K562 (cell line): ENCODE results near the gene TREM1. TPM values are rescaled to one million over a fixed set of nuclear protein-coding genes. Genes with fewer than 3 reads are reported as not detected.

ENCODE experiments used
- ATAC-seq: fragments of 200-7000 bp; cut with Tn5 transposase; 3 replicates; pipeline ENCODE4 v1.9.1; 2020; ENCODE audit warnings: moderate library complexity
- BruUV-seq: library from RNA; stranded (reverse); fragments of 400-500 nt; replicated peaks from 2 replicates; lab custom pipeline; 2021; lab: Mats Ljungman, UMichigan
- CTCF ChIA-PET: fragments of 300-600 bp; formaldehyde crosslinking; extraction: SDS; loops from one replicate; lab custom pipeline; 2021; ENCODE audit warnings: low intra/inter-chr PET ratio; lab: Yijun Ruan, JAX
- POLR2A ChIA-PET: fragments of 300-600, 350-650 bp; sonication (Branson Sonifier 250); formaldehyde crosslinking; extraction: SDS; loops from one replicate; lab custom pipeline; 2021; ENCODE audit warnings: antibody characterized with exemption, inconsistent platforms; lab: Yijun Ruan, JAX
- DNase-seq, 4 experiments: peaks; one replicate each; pipeline versions ENCODE4 v3.0.0 to v3.0.0-alpha.2; 2011 to 2018; ENCODE audit warnings: low spot score in 3 of 4, mixed read lengths in 3 of 4; ENCODE audit errors: extremely low read depth in 1 of 4
- FAIRE-seq: peaks from 2 replicates; lab custom pipeline; 2011; peaks lifted over from hg19 to GRCh38; lab: Jason Lieb, UNC
- H2AFZ ChIP-seq: 2 replicates; pipeline ENCODE4 v1.6.0; 2011; ENCODE audit warnings: low read depth, low read length, control low read depth, inconsistent platforms
- H3K27ac ChIP-seq: fragments of 200-600 bp; 3 replicates; pipeline ENCODE4 v1.8.0; 2011; ENCODE audit warnings: low read depth, mild to moderate bottlenecking, control low read depth, inconsistent platforms, low read length, moderate library complexity, mixed read lengths; ENCODE audit errors: extremely low read depth
- H3K27me3 ChIP-seq, 2 experiments: fragments of 300-600 bp in 1 of 2; 2 replicates in 1 of 2; 3 replicates in 1 of 2; pipeline versions ENCODE4 v1.6.0 to v1.8.0; 2011; ENCODE audit warnings: inconsistent platforms in 2 of 2, low read length in 2 of 2, mild to moderate bottlenecking in 1 of 2, mixed read lengths in 1 of 2, moderate library complexity in 1 of 2; ENCODE audit not compliant: control insufficient read depth in 2 of 2, insufficient read depth in 2 of 2
- H3K36me3 ChIP-seq: fragments of 300-600 bp; 3 replicates; pipeline ENCODE4 v1.8.0; 2011; ENCODE audit warnings: mild to moderate bottlenecking, low read length, inconsistent platforms; ENCODE audit not compliant: control insufficient read depth, insufficient read depth
- H3K4me1 ChIP-seq, 2 experiments: fragments of 200-600 bp in 1 of 2; replicated peaks in 1 of 2; 2 replicates in 1 of 2; 3 replicates in 1 of 2; pipeline versions ENCODE4 v1.5.1 to v1.8.0; 2011; ENCODE audit warnings: inconsistent platforms in 2 of 2, low read length in 2 of 2, mild to moderate bottlenecking in 1 of 2, mixed read lengths in 1 of 2, moderate library complexity in 1 of 2; ENCODE audit not compliant: control insufficient read depth in 2 of 2, insufficient read depth in 2 of 2
- H3K4me2 ChIP-seq: 2 replicates; pipeline ENCODE4 v1.6.1; 2011; ENCODE audit warnings: low read length, control low read depth, inconsistent platforms, mixed read lengths; ENCODE audit not compliant: insufficient read depth
- H3K4me3 ChIP-seq: fragments of 200-600 bp; sonication (generic), shearing (Covaris generic); 2 replicates; pipeline ENCODE4 v1.5.1; 2016; ENCODE audit warnings: control low read depth, inconsistent platforms
- H3K79me2 ChIP-seq: fragments of 200-600 bp; 3 replicates; pipeline ENCODE4 v1.8.0; 2011; ENCODE audit warnings: low read length, inconsistent platforms; ENCODE audit not compliant: control insufficient read depth, insufficient read depth
- H3K9ac ChIP-seq, 2 experiments: 2 replicates each; pipeline versions ENCODE4 v1.6.0 to v1.6.1; 2011; ENCODE audit warnings: low read depth in 2 of 2, low read length in 2 of 2, control low read depth in 1 of 2, inconsistent platforms in 1 of 2, mild to moderate bottlenecking in 1 of 2, mixed read lengths in 1 of 2; ENCODE audit not compliant: insufficient read depth in 1 of 2
- H3K9me1 ChIP-seq: one replicate; pipeline ENCODE4 v1.6.0; 2011; ENCODE audit warnings: inconsistent platforms, mild to moderate bottlenecking, low read length, moderate library complexity; ENCODE audit not compliant: control insufficient read depth, insufficient read depth
- H3K9me3 ChIP-seq: replicated peaks from 2 replicates; pipeline ENCODE4 v1.5.1; 2011; ENCODE audit warnings: low read depth, low read length, inconsistent platforms; ENCODE audit not compliant: control insufficient read depth, insufficient read depth
- H4K20me1 ChIP-seq: replicated peaks from 2 replicates; pipeline ENCODE4 v1.6.1; 2011; ENCODE audit warnings: low read length, inconsistent platforms, mixed read lengths; ENCODE audit not compliant: control insufficient read depth, insufficient read depth
- HDAC3 ChIP-seq: fragments of 450-650 bp; IDR thresholded peaks from 2 replicates; pipeline ENCODE4 v1.6.1; 2018; ENCODE audit warnings: borderline replicate concordance, mild to moderate bottlenecking, moderate library complexity; ENCODE audit not compliant: partially characterized antibody
- MAFK ChIP-seq: IDR thresholded peaks from 2 replicates; pipeline ENCODE4 v1.6.1; 2011; ENCODE audit warnings: low read length, improper control_type of control experiment
- MYNN ChIP-seq, 2 experiments: sonication (generic); formaldehyde crosslinking in 1 of 2; IDR thresholded peaks; 2 replicates each; pipeline versions ENCODE4 v1.5.0 to v1.6.1; 2016 to 2020; ENCODE audit warnings: antibody characterized with exemption in 1 of 2, missing genetic modification reagents in 1 of 2
- NR1H2 ChIP-seq: sonication (generic); formaldehyde crosslinking; IDR thresholded peaks from 2 replicates; pipeline ENCODE4 v1.4.0; 2020; ENCODE audit warnings: mild to moderate bottlenecking, missing genetic modification reagents
- RBM15 ChIP-seq: fragments of 200-400 bp; formaldehyde crosslinking; IDR thresholded peaks from 2 replicates; pipeline ENCODE4 v1.6.1; 2018; ENCODE audit warnings: mild to moderate bottlenecking, low read length, moderate library complexity; ENCODE audit not compliant: insufficient read depth
- RFX1 ChIP-seq: fragments of 450-650 bp; IDR thresholded peaks from 2 replicates; pipeline ENCODE4 v1.6.1; 2016; ENCODE audit warnings: mild to moderate bottlenecking, moderate library complexity
- RFX7 ChIP-seq: fragments of 250-450 bp; sonication (Bioruptor Pico); IDR thresholded peaks from 2 replicates; pipeline ENCODE4 v1.5.1; 2021; ENCODE audit warnings: mild to moderate bottlenecking
- ZNF561 ChIP-seq: fragments of 450-650 bp; formaldehyde crosslinking; conservative IDR thresholded peaks from 2 replicates; pipeline ENCODE4 v1.4.0; 2020; ENCODE audit warnings: mild to moderate bottlenecking, moderate library complexity
- WGBS: fragments of 100-300 bp; shearing (Covaris generic); methylation state at CpG from one replicate; pipeline ENCODE4 v1.1.6; 2016; ENCODE audit warnings: low coverage, mixed read lengths; ENCODE audit not compliant: insufficient coverage; ENCODE audit errors: missing lambda C conversion rate; 5-methylcytosine and 5-hydroxymethylcytosine counted together
- in situ Hi-C: fragments of 300-500 bp; cut with MboI; formaldehyde crosslinking; loops from 4 replicates; pipeline ENCODE4 v1.15.0; 2018; ENCODE audit warnings: inconsistent platforms, mixed read lengths
- intact Hi-C: fragments of 100-400 bp; cut with micrococcal nuclease; formaldehyde crosslinking; loops from 2 replicates; pipeline ENCODE4 v1.14.2; 2022
- polyA plus RNA-seq, 8 experiments: library from polyadenylated mRNA; depleted of rRNA in 4 of 8; stranded (reverse) in 5 of 8; unstranded in 3 of 8; fragments of >200 nt; fragmentation: Nextera tagmentation in 2 of 8; fragmentation: Illumina TruSeq in 1 of 8; extraction: Ambion mirVana in 2 of 8; extraction: Trizol in 1 of 8; gene quantifications; 2 replicates each; pipeline versions ENCODE4 v1.2.1 to v1.2.3, GENCODE V29; 2011 to 2014; ENCODE audit warnings: inconsistent platforms in 1 of 8, missing spikeins in 1 of 8
- total RNA-seq, 7 experiments: library from RNA; depleted of rRNA in 6 of 7; stranded (reverse); fragments of >200 nt in 6 of 7; fragmentation: Illumina TruSeq in 2 of 7; extraction: Trizol in 2 of 7; gene quantifications; 2 replicates each; pipeline versions ENCODE4 v1.2.1 to v1.2.3, GENCODE V29; 2011 to 2021; ENCODE audit warnings: low replicate concordance in 1 of 7
- TF ChIP-seq, protein P1 (sequence below): fragments of 250-450 bp; sonication (Bioruptor Pico); IDR thresholded peaks from 2 replicates; pipeline ENCODE4 v1.5.0; 2021

The TREM1 gene
- total and polyA plus RNA-seq, 9 of the 15 experiments (the other 6 are each of a cell fraction or from before 2014, with no cell fraction given) = not detected

DNA sequence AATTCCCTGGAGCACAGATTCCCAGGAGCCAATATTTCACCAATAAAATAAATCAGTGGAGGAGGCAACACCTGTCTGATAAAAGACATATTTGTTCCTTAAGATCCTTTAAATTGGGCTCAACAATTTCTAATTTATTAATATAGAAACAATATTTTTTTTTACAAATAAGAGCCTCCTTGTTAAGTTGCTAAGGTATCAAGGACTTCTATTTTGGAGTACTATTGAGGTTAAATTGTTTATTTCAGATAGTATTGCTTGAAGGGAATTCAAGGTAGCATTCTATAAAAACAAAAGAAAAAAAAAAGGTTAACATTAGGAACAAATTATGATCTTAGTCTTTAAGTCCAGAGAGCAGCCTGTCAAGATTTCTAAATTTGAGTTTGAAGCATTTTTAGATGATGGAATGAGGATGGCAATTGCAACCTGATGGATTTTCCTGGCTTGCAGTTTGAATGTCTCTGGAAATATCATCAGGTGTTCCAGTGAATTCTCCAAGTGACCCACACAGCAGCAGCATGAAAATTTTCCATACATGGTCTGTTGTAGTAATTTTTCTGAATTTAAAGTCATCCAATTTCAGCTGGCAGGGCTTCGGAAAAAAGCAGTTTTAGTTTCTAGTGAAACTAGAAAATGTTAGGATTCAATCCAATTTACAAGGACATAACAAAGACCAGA is 29.6 kb upstream of the TREM1 start:
- CTCF ChIA-PET = interaction anchor here (0.8 kb wide), 1 partner anchor 10 kb away, joined by 3 read pairs; no protein-coding TSS in a partner anchor
- Histone ChIP-seq H3K36me3 (no peaks in the 10 kb centered on the region), H3K9ac (no peak overlapping the region), H3K4me3 (no peak overlapping the region), H3K4me2 (no peak overlapping the region), H3K9me3 (no peaks in the 10 kb centered on the region), H3K4me1 (peaks cover 8 to 21% of the 10 kb centered on the region in 2 experiments; a peak in 4 of 5 replicates), H3K27ac (no peak overlapping the region), H3K79me2 (no peaks in the 10 kb centered on the region), H2AFZ (no peak overlapping the region), H3K27me3 (peaks cover 5 to 8% of the 10 kb centered on the region in 2 experiments; a peak in 3 of 5 replicates), H3K9me1 (no peaks in the 10 kb centered on the region), H4K20me1 (no peaks in the 10 kb centered on the region)
- BruUV-seq = no TSS peak
- ATAC-seq (no peak), DNase-seq (no peak), FAIRE-seq (no peak)
- POLR2A ChIA-PET = interaction anchor here (0.8 kb wide), 1 partner anchor 146 kb away, joined by 3 read pairs; no protein-coding TSS in a partner anchor
- in situ Hi-C loops = no loop called here
- TF ChIP-seq HDAC3 = no peak
- TF ChIP-seq RFX7 (CRISPR knock-in tag) = no peak
- TF ChIP-seq NR1H2 = no peak
- TF ChIP-seq, protein P1, sequence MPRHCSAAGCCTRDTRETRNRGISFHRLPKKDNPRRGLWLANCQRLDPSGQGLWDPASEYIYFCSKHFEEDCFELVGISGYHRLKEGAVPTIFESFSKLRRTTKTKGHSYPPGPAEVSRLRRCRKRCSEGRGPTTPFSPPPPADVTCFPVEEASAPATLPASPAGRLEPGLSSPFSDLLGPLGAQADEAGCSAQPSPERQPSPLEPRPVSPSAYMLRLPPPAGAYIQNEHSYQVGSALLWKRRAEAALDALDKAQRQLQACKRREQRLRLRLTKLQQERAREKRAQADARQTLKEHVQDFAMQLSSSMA = no peak
- TF ChIP-seq RBM15 = no peak
- TF ChIP-seq MYNN (IDR thresholded peaks at IDR 0.05) = peak; percentile 96
- TF ChIP-seq MYNN (CRISPR knock-in tag; IDR thresholded peaks at IDR 0.05) = no peak
- no peak for TF ChIP-seq MAFK
- TF ChIP-seq ZNF561 (CRISPR knock-in tag) = no peak
- peak; percentile 53 for TF ChIP-seq RFX1
- intact Hi-C loops = loop anchor here (5.0 kb wide), 2 partner anchors 124 to 244 kb away; partner anchors contain the start of genes NFYA and OARD1
- 5% methylated on average over 1 of the region's 1 CpG for WGBS
